Embryonic facial prominence (tissue), 1 donor: ENCODE measurements around the gene DMPK.

Experiments used
- DNase-seq: peaks from one replicate; pipeline ENCODE4 v3.0.0-alpha.2; 2016; ENCODE audit errors: extremely low spot score

The DMPK gene

GRCh38 chr19:45785781-45786532 is 3.7 kb upstream of the DMPK start:
- DNase-seq = no peak

- no peak for DNase-seq
Measured at GRCh38 chr19:45785097-45785496, 2.8 kb upstream of the DMPK start.

GRCh38 chr19:45784096-45784495 is 1.8 kb upstream of the DMPK start:
- no peak for DNase-seq

- DNase-seq = no peak
Measured at GRCh38 chr19:45782820-45783785, 813 bp upstream of the DMPK start.

- no peak for DNase-seq
Measured at GRCh38 chr19:45781214-45782161, 802 bp downstream of the DMPK start.

- DNase-seq = no peak
Measured at GRCh38 chr19:45780448-45781213, 1.7 kb downstream of the DMPK start.

GRCh38 chr19:45780146-45780447 is 2.2 kb downstream of the DMPK start:
- DNase-seq = no peak

- peak; percentile 17 for DNase-seq
Measured at GRCh38 chr19:45779231-45780145, 2.8 kb downstream of the DMPK start.

GRCh38 chr19:45778010-45778661 is 4.2 kb downstream of the DMPK start:
- DNase-seq = peak; percentile 1

- no peak for DNase-seq
Measured at GRCh38 chr19:45777395-45777961, 4.8 kb downstream of the DMPK start.

GRCh38 chr19:45774765-45775164 is 7.5 kb downstream of the DMPK start:
- peak; percentile 4 for DNase-seq

- DNase-seq = no peak
Measured at GRCh38 chr19:45773384-45773783, 8.9 kb downstream of the DMPK start.

GRCh38 chr19:45772912-45773311 is 9.4 kb downstream of the DMPK start:
- no peak for DNase-seq

- no peak for DNase-seq
Measured at GRCh38 chr19:45772130-45772840, 10.0 kb downstream of the DMPK start.

GRCh38 chr19:45771311-45771933 is 10.9 kb downstream of the DMPK start:
- no peak for DNase-seq

GRCh38 chr19:45770192-45771101 is 11.8 kb downstream of the DMPK start:
- DNase-seq = peak; percentile 96

- DNase-seq = no peak
Measured at GRCh38 chr19:45769821-45770191, 12.5 kb downstream of the DMPK start.
